Ramos (cell line): Measurements from ENCODE around the gene PHLDA3.

ENCODE experiments used
- in situ Hi-C: fragments of 300-500 bp; cut with MboI; formaldehyde crosslinking; loops from one replicate; pipeline ENCODE4 v1.14.3; 2022; ENCODE audit warnings: low sequenced_read_pairs; ENCODE audit not compliant: unreplicated experiment

The PHLDA3 gene

DNA sequence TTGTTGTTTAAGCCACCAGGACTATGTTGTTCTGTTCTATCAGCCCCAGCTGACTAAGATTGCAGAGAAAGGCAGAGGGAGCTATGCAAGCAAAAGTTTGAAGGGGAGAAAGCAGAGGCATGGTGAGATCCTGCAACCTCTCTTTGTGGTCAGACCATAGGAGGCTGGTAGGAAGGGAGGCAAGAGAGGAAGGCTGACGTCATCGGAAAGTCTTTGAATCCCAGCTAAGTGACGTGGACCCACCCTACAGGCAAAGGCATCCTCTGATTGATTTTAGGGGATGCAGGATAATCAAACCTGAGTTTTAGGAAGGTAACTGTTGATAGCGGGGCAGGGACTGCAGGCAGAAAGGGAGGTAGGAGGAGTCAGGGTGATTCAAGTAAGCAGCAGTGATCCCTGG, 24.2 kb downstream of the PHLDA3 start:
- in situ Hi-C loops: no loop called here

DNA sequence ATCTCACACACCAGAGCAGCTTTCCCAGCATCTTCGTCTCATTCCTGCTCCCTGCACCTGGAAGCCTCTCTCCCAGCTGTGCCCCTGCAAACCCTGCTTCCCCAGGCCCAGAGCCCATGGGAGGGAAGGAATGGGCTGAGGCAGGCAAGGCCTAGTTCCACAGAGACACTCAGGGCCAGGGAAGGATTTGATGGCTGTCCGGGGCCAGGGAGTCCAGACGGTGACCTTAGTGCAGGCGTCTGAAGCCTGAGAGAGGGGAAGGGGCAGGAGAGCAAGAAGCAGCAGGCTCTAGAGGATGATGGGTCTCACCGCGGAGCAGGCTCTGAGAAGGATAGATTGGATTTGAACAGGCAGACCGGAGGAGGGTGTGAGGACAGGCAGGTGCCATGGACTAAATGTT, 25.2 kb downstream of the PHLDA3 start:
- in situ Hi-C loops: no loop called here

DNA sequence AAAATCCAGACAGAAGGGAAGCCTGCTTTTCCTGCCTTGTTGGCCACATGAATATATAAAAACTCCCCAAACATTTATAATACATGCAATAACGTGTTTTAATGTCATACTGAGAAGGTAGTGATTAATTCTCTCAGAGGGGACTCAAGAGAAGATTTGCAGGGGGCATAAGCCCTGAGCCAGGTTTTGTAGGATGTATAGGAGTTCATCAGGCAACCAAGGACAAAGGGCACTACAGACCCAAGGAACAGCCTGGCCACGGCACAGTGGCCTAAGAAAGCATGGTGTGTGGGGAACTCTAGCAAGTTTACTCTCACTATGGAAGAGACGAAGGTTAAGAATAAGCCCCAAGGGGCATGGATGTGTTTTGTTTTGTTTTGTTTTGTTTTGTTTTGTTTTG, 32.0 kb downstream of the PHLDA3 start:
- in situ Hi-C loops: no loop called here

DNA sequence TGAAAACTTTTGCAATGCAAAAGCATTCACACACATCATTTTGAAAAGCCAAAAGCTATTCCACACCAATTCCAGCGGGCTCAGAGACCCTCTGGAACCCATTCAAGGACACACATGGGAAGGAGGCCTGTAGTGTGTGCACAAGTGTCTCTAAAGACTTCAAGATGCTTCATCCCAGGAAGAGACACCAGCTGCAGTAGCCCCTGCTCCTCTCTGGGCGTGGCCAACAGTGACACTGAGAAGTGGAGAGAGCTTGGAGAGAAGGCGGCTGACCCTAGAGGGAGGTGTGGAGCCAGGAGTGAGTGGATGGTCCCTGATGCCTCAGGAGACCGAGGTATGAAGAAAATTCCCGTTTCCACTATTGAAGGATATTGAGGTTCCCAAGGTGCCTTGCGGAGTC, 32.6 kb downstream of the PHLDA3 start:
- in situ Hi-C loops: no loop called here

DNA sequence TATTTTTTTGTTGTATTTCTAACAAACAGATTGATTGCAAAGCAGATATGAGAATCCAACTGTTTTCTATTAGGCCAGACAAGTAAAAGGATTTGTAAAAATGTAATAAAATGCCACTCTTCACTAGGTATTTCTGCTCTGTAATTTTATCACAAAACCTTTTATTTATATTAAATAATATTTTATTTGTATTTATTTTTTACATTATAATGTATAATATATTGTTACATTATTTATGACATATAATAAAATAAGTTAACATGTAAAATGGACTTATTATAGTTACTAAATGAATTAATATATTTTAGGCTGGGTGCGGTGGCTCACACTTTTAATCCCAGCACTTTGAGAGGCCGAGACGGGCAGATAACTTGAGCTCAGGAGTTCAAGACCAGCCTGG, 34.7 kb downstream of the PHLDA3 start:
- in situ Hi-C loops: no loop called here

DNA sequence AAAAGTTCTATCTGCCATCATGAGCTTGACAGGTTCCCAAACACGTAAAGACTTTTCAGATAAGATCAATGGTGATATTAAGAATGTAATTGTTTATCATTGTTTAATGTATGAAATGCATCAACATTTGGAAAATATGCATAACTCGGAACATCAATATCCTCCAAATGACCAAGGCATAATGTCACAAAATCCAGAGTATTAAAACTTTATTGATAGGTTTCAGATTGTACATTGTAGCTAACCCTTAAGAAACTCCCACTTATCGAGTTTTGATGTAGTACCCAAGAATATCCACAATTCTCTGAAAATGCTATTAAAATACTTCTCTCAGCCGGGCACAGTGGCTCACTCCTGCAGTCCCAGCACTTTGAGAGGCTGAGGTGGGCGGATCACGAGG, 35.4 kb downstream of the PHLDA3 start:
- in situ Hi-C loops: no loop called here

DNA sequence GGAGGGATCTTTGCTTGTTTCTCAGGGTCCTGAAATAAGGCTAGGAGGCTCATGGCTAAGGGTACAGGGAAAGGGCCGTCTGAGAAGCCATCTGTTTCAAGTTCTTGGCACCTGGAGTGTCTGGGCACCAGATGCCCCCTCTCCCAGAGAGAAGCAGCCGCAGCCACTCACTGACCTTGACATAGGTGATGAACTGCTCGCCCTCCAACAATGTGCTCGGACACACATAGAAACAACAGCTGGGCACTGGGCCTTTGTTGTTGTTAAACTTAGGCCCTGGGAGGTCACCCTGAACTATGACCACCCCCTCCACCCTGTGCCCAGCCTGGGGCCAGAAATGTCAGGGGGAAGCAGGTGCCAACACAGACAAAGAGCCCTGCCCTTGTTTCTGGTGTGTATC, 38.2 kb downstream of the PHLDA3 start:
- in situ Hi-C loops: no loop called here

DNA sequence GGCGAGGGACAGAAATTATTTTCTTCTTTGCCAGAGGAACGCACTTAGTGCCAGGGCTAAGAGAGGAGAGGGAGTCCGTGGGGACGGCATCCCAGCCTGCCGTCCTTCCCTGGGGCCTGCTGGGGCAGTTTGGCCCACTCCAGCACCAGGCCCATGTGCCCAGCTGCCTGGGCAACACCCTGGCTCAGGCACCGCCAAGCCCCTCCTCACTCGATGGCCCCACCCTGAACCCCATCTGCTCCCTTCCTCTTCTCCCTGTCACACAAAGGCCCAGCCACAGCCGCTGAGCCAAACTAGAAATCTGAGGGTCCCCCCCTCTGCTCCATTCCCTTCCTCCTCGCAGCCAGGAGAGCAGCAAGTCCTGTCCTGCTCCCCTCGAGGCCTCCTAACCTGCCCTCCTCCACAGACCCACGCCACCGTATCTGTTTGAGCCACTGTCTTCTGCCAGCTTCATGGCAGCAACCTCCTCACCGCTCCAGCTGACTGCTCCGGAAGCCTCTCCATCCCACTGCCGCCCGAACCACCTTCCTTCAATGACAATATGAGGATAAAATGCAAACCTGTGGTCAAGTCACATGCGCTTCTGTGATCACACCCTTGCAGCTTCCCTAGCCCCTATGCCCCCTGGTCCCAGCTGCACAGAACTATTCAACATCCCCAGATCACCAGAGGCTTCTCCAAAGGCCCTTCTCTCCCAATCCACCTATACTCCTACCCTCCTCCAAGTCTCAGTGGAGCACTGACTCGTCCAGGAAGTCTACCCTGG, 39.1 kb downstream of the PHLDA3 start:
- in situ Hi-C loops: no loop called here

DNA sequence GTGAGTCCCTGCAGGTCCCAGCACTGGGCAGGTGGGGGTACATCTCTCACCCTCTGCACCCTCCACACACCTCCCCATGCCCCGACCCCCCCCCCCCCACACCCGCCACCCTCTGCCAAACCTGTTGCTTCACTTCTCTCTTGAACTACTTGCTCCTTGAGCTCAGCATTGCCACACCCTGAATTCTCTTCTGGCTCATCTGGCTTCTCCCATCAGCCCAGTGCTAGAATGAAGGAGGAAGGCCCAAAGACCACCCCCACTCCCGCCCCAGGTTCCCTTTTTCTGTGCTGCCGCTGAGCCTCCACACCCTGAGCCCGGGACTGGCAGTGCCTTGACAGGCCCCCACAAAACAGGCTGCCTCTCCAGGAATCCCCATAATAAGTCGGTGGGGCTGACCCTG, 41.0 kb downstream of the PHLDA3 start:
- in situ Hi-C loops: no loop called here

DNA sequence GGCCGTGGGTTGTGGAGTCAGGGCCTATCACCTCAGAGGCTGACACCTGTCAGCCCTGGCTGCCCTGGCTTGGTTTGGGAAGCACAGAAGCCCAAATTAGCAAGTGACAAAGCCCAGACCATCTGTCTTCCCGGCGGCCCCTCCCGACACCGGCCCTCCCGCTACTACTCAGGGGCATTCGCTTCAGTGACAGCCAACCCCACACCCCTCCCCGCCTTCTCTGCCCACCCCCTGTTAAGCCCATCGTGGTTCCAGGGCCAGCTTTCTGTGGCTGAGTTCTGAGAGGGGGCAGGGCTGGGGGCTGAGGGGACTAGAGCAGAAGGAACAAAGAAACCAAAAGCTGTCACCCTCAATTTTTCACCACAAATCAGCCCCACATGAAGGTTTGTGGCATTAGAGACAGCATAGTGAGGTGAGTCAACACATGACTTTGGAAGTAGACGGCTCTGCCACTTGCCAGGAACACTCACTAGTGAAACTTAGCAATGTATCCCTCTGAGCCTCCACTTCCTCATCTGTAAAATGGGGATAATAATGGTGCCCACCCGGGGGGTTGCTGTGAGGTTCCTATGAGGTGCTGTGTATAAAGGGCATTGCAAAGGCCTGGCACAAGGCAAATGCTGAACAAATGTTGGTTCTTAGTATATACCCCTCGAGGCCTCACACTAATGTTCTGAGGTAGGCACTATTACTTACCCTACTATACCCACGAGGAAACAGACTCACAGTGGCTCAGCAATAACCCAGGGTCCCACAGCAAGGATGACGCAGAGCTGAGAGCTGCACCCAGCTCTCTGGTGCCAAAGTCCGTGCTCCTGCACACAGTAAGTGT, 42.3 kb downstream of the PHLDA3 start:
- in situ Hi-C loops: no loop called here

DNA sequence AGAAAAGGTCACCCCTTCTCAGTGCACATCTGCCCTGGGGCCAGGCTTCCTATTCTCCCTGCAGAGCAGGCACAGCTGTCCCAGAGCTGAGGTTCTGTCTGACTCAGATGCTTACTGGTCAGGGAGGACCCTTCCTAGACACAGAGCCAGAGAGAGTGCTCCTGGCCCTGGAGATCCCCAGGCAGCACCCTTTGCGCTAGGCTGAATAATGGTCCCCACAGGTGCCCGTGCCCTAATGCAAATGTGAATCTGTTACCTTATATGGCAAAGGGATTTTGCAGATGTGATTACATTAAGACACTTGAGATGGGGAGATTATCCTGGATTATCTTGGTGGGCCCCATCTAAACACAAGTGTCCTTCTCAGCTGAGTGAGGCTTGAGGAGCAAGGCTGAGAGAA, 44.8 kb downstream of the PHLDA3 start:
- in situ Hi-C loops: no loop called here

DNA sequence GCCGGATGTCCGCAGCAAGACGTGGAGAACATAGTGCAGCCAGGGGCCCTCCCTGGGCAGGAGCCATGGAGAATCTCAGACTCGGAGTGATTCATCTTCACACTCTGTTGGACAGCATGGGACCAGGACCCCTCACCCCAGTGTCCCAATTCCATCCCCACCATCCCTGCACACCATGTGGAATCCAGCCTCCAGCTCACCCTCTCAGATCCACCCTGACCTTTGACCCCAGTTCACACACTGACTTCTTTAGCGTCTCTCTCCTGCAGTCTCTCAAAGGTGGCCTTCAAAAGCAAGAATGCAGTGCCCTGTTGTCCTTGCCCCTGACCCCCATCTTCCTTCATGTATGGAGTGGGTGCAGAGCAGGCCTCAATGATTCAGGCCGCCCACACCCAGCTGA, 45.3 kb downstream of the PHLDA3 start:
- in situ Hi-C loops: no loop called here

DNA sequence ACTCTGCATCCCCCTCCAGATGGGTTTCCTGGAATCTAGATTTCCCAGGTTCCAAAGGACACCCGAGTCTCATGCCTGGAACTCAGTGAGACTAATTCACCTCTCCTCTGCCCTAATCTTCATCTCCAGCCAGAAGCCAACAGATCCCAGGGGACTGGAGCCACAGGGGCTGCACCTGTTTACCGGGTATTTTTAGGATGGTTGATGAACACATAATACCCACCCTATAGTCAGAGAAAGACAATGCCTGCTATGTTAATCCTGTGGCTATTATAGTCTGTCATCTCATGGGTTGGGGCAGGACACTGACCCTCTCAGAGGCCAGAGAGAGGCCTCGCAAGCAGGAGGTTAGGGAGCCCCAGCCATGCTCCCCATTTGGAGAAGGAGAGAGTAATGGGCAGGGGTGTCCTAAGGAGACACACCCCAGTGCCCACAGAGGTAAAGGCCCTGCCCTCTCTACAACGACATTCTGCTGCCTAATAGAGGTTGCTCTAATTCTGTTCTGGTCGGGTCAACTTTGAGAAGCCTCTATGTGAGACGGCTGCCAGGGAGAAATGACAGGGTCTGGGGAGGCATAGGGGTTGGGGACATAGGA, 46.5 kb downstream of the PHLDA3 start:
- in situ Hi-C loops: no loop called here

DNA sequence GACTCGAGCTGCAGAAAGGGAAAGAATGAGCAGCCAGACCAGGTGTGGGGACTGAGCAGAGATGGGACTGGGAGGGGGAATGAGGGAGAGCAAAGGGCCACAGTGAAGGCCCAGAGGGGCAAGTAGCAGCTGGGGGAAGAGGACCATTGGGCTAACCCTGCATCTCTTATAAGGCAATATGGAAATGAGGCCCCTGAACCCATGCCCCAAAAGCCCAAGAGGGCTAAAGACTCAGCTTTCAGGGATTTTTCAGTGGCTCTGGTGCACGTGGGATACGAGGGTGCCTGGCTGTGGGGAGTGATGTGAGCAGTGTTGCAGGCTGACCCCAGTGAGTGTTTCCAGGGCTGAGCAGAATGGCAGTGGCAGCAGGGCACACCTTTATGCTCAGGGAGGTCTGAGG, 47.0 kb downstream of the PHLDA3 start:
- in situ Hi-C loops: no loop called here

DNA sequence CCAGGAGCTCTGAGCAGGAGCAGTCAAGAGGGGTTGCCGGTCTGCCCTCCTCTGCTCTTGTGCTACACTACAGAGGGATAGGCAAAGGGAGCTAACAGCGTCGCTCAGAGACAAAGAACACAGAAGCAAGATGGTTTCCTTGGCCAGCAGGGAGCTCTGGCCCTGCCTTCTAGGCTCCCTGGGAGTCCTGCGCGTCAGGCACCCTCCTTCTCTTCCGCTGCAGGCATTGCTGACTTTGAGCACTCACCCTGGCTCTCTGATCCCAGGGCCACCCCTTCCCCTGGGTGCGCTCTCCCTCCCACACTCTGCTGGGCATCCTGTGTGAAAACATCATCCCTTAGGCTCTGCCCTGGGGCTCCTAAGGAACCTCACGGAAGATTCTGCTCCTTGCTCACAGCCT, 47.9 kb downstream of the PHLDA3 start:
- in situ Hi-C loops: no loop called here

DNA sequence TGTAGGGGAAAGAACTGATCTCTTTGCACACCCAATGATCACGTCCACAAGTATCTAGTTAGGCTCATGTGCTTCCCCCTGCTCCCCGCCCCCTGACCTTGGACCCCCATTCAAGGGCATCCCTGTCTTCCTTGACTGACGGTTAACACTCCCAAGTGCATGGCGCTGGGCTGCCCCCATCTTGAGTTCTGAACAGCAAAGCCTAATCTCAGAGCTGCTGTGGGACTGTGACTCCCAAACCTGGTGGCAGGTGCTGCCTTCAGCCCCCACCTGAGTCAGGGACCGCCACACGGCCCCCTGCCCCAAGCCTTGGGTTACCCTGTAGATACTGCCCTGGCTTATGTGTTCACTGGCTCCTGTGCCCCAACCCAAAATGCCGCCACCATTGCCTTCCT, 48.4 kb downstream of the PHLDA3 start:
- in situ Hi-C loops: no loop called here

DNA sequence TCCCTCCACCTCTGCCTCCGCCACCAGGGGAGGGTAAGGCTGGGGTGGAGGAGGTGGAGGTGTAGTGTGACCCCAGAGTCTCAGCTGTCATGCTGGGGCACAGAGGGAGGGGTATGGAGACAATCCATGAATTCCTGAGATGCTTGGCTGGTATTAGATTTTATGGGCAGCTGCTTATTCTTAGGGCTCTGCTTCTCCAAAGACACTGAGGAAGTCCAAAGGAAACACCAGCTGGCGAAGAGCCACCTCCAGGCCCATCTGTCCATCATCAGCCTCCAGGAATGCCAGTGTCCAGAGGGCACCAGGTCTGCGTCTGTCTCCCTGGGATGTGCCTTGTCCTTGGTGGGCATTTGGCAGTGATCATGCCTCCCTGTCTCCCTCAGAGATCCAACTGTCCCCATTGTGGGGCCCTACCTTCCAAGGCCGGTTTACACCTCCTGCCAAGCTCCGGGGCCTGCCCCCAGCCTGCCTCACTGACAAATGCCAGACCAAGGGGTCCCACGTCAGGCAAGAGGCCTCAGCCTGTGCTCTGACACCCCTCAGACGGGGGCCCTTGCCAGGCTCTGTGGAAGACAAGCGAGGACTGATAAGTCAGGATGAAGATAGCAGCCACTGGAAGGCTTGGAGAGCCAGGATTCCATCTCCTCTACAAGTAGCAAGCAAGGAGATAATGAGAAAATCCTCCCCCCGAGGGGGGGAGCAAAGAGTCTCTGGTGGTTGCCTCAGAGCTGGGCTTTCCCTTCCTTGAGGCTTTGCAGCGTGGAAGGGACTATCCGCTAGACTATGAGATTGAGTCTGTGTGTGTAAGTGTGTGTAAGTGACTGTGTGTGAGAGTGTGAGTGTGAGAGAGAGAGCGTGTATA, 49.0 kb downstream of the PHLDA3 start:
- in situ Hi-C loops: no loop called here

DNA sequence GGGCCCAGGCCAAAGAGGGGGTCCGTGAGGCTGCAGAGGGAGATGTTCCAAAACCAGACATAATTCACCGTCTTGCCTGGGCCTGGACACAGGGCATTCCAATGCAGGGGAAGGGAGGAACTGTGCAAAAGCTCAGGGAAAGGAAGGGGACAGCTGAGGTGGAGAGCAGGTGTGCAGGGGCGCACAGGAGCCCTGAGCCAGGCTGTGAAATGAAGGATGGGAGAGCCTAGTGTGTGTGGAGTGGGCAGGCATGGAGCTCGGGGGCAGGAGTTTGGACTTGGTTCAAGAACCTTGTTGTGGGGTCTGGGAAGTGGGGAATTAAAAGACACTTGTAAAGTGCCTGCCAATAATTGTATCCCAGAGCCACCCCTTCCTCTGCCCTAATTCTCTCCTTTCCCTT, 49.7 kb downstream of the PHLDA3 start:
- in situ Hi-C loops: no loop called here

DNA sequence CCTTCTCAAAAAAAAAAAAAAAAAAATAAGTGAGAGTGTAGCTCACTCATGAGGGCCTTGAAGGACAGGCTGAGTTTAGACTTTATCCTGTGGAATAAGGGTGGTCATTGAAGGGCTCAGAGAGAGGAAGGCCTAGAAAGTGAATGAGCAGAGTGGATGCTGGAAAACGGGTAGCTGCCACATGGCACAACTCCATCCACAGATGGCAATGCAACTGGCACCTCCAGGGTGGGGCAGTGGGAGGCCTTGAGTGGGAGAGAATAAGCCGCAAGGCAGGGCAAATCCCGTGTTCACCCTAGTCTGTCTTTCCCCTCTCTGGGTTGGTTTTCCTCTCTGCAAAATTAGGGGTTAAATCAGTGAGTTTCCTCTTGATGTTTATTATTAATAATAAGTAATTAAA, 50.5 kb downstream of the PHLDA3 start:
- in situ Hi-C loops: no loop called here
